LNCAP (cell line): ENCODE results near the gene ZNF662.

Experiments used
- CTCF ChIP-seq: fragments of 450-650 bp; IDR thresholded peaks from 2 replicates; pipeline ENCODE4 v1.5.1; 2017; ENCODE audit warnings: mild to moderate bottlenecking

The ZNF662 gene

DNA sequence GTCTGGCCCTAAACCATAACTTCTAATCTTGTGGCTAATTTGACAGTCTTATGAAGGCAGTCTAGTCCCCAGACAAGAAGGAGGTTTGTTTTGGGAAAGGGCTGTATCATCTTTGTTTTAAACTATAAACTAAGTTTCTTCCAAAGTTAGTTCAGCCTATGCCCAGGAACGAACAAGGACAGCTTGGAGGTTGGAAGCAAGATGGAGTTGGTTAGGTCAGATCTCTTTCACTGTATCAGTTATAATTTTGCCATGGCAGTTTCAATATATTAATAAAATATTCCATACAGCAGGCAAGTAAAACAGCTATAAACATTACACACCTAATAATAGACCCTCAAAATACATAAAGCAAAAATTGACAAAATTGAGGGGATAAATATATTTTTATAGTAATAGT, 13.1 kb upstream of the ZNF662 start:
- TF ChIP-seq CTCF = no peak

DNA sequence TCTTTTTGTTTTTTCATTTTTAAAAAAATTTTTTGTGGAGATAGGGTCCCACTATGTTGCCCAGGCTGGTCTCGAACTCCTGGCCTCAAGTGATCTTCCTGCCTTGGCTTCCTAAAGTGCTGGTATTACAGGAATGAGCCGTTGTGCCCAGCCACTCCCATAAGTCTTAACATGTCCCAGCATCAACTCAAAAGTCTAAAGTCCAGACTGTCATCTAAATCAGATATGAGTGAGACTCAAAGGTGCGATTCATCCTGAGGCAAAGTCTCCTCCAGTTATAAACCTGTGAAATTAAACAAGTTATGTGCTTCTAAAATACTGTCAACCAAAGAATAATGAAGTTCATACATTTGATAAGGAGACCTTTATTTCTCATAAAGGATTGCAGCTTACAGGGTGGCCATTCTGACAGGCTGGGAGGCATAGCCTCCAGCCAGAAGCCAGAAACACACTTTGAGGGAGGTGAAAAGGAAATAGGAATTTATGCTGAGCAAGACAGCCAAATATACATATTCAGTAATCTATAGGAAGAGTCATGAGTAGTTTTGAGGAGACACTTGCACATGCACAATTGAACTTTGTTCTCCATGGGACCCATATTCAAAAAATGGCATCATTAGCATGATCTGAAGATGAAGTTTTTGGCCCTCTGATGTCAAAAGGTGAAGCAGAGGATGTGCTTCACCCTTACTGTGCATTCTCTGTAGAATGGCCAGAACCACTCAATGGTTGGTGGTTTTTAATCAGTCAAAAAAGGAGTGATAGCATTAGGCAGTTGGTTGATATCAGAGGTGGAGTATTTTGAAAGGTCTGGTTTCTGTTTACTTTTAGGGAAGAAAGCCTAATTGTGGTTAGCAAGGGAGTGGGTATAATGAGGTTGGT, 11.0 kb upstream of the ZNF662 start:
- TF ChIP-seq CTCF = no peak

GRCh38 chr3:42895580-42895868, 10.4 kb upstream of the ZNF662 start:
- TF ChIP-seq CTCF = no peak

- no peak for TF ChIP-seq CTCF
These were observed 6.9 kb upstream of the ZNF662 start for GRCh38 chr3:42898896-42899675.

- no peak for TF ChIP-seq CTCF
These were observed 5.5 kb upstream of the ZNF662 start for GRCh38 chr3:42900226-42901072.

GRCh38 chr3:42901073-42901415, 4.9 kb upstream of the ZNF662 start:
- TF ChIP-seq CTCF = no peak

DNA sequence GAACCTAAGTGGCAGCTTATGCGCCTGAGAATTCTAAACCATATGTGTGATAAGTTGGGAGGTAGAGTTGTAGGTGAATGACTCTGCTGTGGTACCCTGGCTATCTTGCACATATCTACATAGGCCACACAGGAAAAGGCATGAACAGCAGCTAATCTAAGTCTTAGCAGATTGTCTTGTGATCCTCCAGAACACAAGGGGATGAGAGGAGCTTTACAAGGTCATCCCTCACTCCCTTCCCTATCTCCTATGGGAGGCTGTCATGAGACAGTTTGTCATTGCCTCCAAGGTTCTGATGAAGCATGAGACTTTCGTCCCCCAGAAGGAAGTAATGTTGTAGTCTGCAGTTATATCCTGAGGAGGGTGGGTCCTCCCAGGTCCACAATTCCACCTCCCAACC, 3.7 kb upstream of the ZNF662 start:
- TF ChIP-seq CTCF = no peak
